Activated CD4-positive, CD25-positive, alpha-beta regulatory T cell (primary cell): ENCODE measurements around the gene CDC7.
"Not testable (repeated sequence)": the region's sequence is repeated elsewhere in the genome, so short reads cannot be mapped to it uniquely, and the experiment has no call there.

Source experiments
- DNase-seq, 4 experiments: peaks; one replicate each; lab custom pipeline; 2025; lab: John Stamatoyannopoulos, UW

CDC7 gene

GRCh38 chr1:91510754-91511153 lies 10.1 kb downstream of the CDC7 start:
- DNase-seq: no peak

GRCh38 chr1:91511386-91511785 lies 10.7 kb downstream of the CDC7 start:
- no peak for DNase-seq

- no peak for DNase-seq
Observed at GRCh38 chr1:91513160-91513559, 12.5 kb downstream of the CDC7 start.

- DNase-seq: no peak
Observed at GRCh38 chr1:91513706-91514105, 13.1 kb downstream of the CDC7 start.

- DNase-seq: no peak
Observed at GRCh38 chr1:91515994-91516393, 15.3 kb downstream of the CDC7 start.

GRCh38 chr1:91516605-91517004 lies 16.0 kb downstream of the CDC7 start:
- not testable (repeated sequence) for DNase-seq

GRCh38 chr1:91519167-91519566 lies 18.5 kb downstream of the CDC7 start:
- DNase-seq: not testable (repeated sequence)

GRCh38 chr1:91520942-91521507 lies 20.4 kb downstream of the CDC7 start:
- no peak for DNase-seq

- DNase-seq: no peak
Observed at GRCh38 chr1:91523482-91523881, 22.8 kb downstream of the CDC7 start.

- no peak for DNase-seq
Observed at GRCh38 chr1:91526496-91526895, 25.8 kb downstream of the CDC7 start.

GRCh38 chr1:91527266-91527765 lies 26.7 kb downstream of the CDC7 start:
- no peak for DNase-seq

GRCh38 chr1:91527781-91528180 lies 27.1 kb downstream of the CDC7 start:
- DNase-seq: no peak

GRCh38 chr1:91529856-91530255 lies 29.2 kb downstream of the CDC7 start:
- no peak for DNase-seq

GRCh38 chr1:91533361-91534024 lies 32.8 kb downstream of the CDC7 start:
- DNase-seq: no peak

GRCh38 chr1:91535441-91535840 lies 34.8 kb downstream of the CDC7 start:
- DNase-seq: no peak

- no peak for DNase-seq
Observed at GRCh38 chr1:91537281-91537986, 36.8 kb downstream of the CDC7 start.

- no peak for DNase-seq
Observed at GRCh38 chr1:91537987-91538304, 37.3 kb downstream of the CDC7 start.

- no peak for DNase-seq
Observed at GRCh38 chr1:91540910-91541309, 40.3 kb downstream of the CDC7 start.

- no peak for DNase-seq
Observed at GRCh38 chr1:91541918-91542533, 41.4 kb downstream of the CDC7 start.

- DNase-seq: no peak
Observed at GRCh38 chr1:91545506-91546300, 45.1 kb downstream of the CDC7 start.

GRCh38 chr1:91546301-91546581 lies 45.6 kb downstream of the CDC7 start:
- no peak for DNase-seq

GRCh38 chr1:91546876-91547275 lies 46.2 kb downstream of the CDC7 start:
- no peak for DNase-seq
